Stimulated activated CD8-positive, alpha-beta memory T cell treated with anti-CD3 and anti-CD28 coated beads, Interleukin-7, amount 100 ng/mL, for 1 hour (primary cell): ENCODE data around the gene NAB2.
"Not testable (repeated sequence)": the region's sequence is repeated elsewhere in the genome, so short reads cannot be mapped to it uniquely, and the experiment has no call there.

ENCODE experiments used
- DNase-seq, 2 donors: peaks; one replicate each; pipeline ENCODE4 v3.0.0-alpha.2; 2020; ENCODE audit warnings: low read depth in 2 of 2

Gene NAB2

GRCh38 chr12:57088354-57089270, at the start of gene NAB2:
Gene NAB2 (plus strand): TSS chr12:57089114. CDS start chr12:57089272, 158 bp downstream.
- DNase-seq, result peak; percentile 85 to 89

- no peak for DNase-seq
Observed at GRCh38 chr12:57040211-57040610, 48.7 kb upstream of the NAB2 start.

GRCh38 chr12:57040750-57041149, 48.2 kb upstream of the NAB2 start:
- DNase-seq, result no peak

GRCh38 chr12:57042695-57043094, 46.2 kb upstream of the NAB2 start:
- no peak for DNase-seq

- DNase-seq, result no peak
Observed at GRCh38 chr12:57044468-57044867, 44.4 kb upstream of the NAB2 start.

- DNase-seq, result no peak
Observed at GRCh38 chr12:57044889-57045288, 44.0 kb upstream of the NAB2 start.

- no peak for DNase-seq
Observed at GRCh38 chr12:57046086-57046791, 42.7 kb upstream of the NAB2 start.

- no peak for DNase-seq
Observed at GRCh38 chr12:57046947-57047890, 41.7 kb upstream of the NAB2 start.

GRCh38 chr12:57047981-57048380, 40.9 kb upstream of the NAB2 start:
- DNase-seq, result no peak

GRCh38 chr12:57048423-57049118, 40.3 kb upstream of the NAB2 start:
- DNase-seq, result no peak

- no peak for DNase-seq
Observed at GRCh38 chr12:57049119-57049446, 39.8 kb upstream of the NAB2 start.

- no peak for DNase-seq
Observed at GRCh38 chr12:57049890-57050289, 39.0 kb upstream of the NAB2 start, which contains the start of gene MYO1A. Gene MYO1A (minus strand): TSS chr12:57050129. CDS start chr12:57048323, 1,806 bp downstream.

GRCh38 chr12:57051011-57051410, 37.9 kb upstream of the NAB2 start:
- DNase-seq, result no peak

- not testable (repeated sequence) for DNase-seq
Observed at GRCh38 chr12:57053146-57053545, 35.8 kb upstream of the NAB2 start.

- not testable (repeated sequence) for DNase-seq
Observed at GRCh38 chr12:57053901-57054300, 35.0 kb upstream of the NAB2 start.

- DNase-seq, result no peak
Observed at GRCh38 chr12:57055824-57056223, 33.1 kb upstream of the NAB2 start.

- DNase-seq, result no peak
Observed at GRCh38 chr12:57057067-57057751, 31.7 kb upstream of the NAB2 start.

GRCh38 chr12:57058454-57058853, 30.5 kb upstream of the NAB2 start:
- DNase-seq, result no peak

GRCh38 chr12:57063991-57064685, 24.8 kb upstream of the NAB2 start:
- no peak for DNase-seq

GRCh38 chr12:57066245-57066644, 22.7 kb upstream of the NAB2 start:
- DNase-seq, result no peak
